Measurements from ENCODE around the gene MRGPRE.

The MRGPRE gene

GRCh38 chr11:3196161-3197043, 35.8 kb downstream of the MRGPRE start:
- no peak for DNase-seq (ENCODE audit: low spot score)

- no peak for DNase-seq (ENCODE audit: low spot score)
Observed at GRCh38 chr11:3195251-3196160, 36.7 kb downstream of the MRGPRE start.

- DNase-seq (ENCODE audit: low spot score): no peak
Observed at GRCh38 chr11:3194016-3194816, 38.0 kb downstream of the MRGPRE start.

GRCh38 chr11:3193373-3194015, 38.7 kb downstream of the MRGPRE start:
- no peak for DNase-seq (ENCODE audit: low spot score)

- DNase-seq (ENCODE audit: low spot score): no peak
Observed at GRCh38 chr11:3192511-3193372, 39.5 kb downstream of the MRGPRE start.

GRCh38 chr11:3191586-3192324, 40.5 kb downstream of the MRGPRE start:
- DNase-seq (ENCODE audit: low spot score): no peak

- no peak for DNase-seq (ENCODE audit: low spot score)
Observed at GRCh38 chr11:3190600-3190999, 41.6 kb downstream of the MRGPRE start.

GRCh38 chr11:3189886-3190583, 42.2 kb downstream of the MRGPRE start:
- no peak for DNase-seq (ENCODE audit: low spot score)

- peak; percentile 83 for DNase-seq (ENCODE audit: low spot score)
Observed at GRCh38 chr11:3189196-3189843, 42.9 kb downstream of the MRGPRE start.

GRCh38 chr11:3188496-3189195, 43.6 kb downstream of the MRGPRE start:
- no peak for DNase-seq (ENCODE audit: low spot score)

- no peak for DNase-seq (ENCODE audit: low spot score)
Observed at GRCh38 chr11:3186166-3186953, 45.9 kb downstream of the MRGPRE start.

- DNase-seq (ENCODE audit: low spot score): no peak
Observed at GRCh38 chr11:3184732-3185347, 47.4 kb downstream of the MRGPRE start.

- no peak for DNase-seq (ENCODE audit: low spot score)
Observed at GRCh38 chr11:3183523-3183922, 48.7 kb downstream of the MRGPRE start.

GRCh38 chr11:3182462-3182852, 49.8 kb downstream of the MRGPRE start:
- DNase-seq (ENCODE audit: low spot score): no peak

GRCh38 chr11:3181725-3182461, 50.3 kb downstream of the MRGPRE start:
- no peak for DNase-seq (ENCODE audit: low spot score)

- DNase-seq (ENCODE audit: low spot score): no peak
Observed at GRCh38 chr11:3180869-3181268, 51.3 kb downstream of the MRGPRE start.

Measured in iPS-NIHi11 (cell line).